ENCODE results near the gene VIM. TPM values are rescaled to one million over a fixed set of nuclear protein-coding genes. Genes with fewer than 3 reads are reported as not detected.

The VIM gene
- total RNA-seq (1,000 to 10,000 TPM in 4 of 5 donors, 100 to 1,000 TPM in 1; 704 to 1,632 (median 1,212) TPM), total RNA-seq (170 to 5,554 (median 1,739) reads per million in 29 experiments)
- 963 TPM for total RNA-seq (2013)

DNA sequence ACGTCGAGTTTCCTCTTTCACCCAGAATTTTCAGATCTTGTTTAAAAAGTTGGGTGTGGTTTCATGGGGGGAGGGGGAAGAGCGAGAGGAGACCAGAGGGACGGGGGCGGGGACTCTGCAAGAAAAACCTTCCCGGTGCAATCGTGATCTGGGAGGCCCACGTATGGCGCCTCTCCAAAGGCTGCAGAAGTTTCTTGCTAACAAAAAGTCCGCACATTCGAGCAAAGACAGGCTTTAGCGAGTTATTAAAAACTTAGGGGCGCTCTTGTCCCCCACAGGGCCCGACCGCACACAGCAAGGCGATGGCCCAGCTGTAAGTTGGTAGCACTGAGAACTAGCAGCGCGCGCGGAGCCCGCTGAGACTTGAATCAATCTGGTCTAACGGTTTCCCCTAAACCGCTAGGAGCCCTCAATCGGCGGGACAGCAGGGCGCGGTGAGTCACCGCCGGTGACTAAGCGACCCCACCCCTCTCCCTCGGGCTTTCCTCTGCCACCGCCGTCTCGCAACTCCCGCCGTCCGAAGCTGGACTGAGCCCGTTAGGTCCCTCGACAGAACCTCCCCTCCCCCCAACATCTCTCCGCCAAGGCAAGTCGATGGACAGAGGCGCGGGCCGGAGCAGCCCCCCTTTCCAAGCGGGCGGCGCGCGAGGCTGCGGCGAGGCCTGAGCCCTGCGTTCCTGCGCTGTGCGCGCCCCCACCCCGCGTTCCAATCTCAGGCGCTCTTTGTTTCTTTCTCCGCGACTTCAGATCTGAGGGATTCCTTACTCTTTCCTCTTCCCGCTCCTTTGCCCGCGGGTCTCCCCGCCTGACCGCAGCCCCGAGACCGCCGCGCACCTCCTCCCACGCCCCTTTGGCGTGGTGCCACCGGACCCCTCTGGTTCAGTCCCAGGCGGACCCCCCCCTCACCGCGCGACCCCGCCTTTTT, at the start of gene VIM:
TSS of gene VIM (plus strand) at position 151 of the 925 bp plus-strand sequence. CDS start 1,182 bp downstream, outside the sequence.
- WGBS (ENCODE audit: insufficient coverage) = 0% methylated on average over 71 of the region's 77 CpGs
- DNase-seq (peak; percentile 50 to 92 (median 70)), ATAC-seq (replicated peaks in 1 of 4) (peak; percentile 29 to 58 (median 56))
- H3K4me1 Mint-ChIP-seq = peaks cover 44 to 61% (median 54%) of the 10 kb centered on the region in 3 donors
- Histone ChIP-seq H3K36me3 (ENCODE audit: control insufficient read depth in 2 of 2, extremely low read depth in 1 of 2, insufficient read depth in 1 of 2, low read length in 1 of 2) (peaks cover 4 to 28% of the 10 kb centered on the region in 2 donors), H3K4me3 (ENCODE audit: control insufficient read depth in 1 of 2, extremely low read depth in 1 of 2, low read length in 1 of 2) (peak within 1 kb of the TSS; percentile 81 to 97), H3K4me1 (ENCODE audit: control insufficient read depth in 1 of 2, extremely low read depth in 1 of 2, insufficient read depth in 2 of 2, low read length in 2 of 2) (peaks cover 28 to 37% of the 10 kb centered on the region in 2 experiments), H3K9me3 (no peaks in the 10 kb centered on the region), H3K27me3 (replicated peaks in 1 of 2; ENCODE audit: control insufficient read depth in 2 of 2, extremely low read depth in 1 of 2, insufficient read depth in 2 of 2, low read length in 1 of 2) (no peaks in the 10 kb centered on the region), H3K27ac (ENCODE audit: low read length) (peak within 1 kb of the TSS; percentile 97)
- H3K27me3 Mint-ChIP-seq = no peaks in the 10 kb centered on the region
- H3K4me3 Mint-ChIP-seq = peak within 1 kb of the TSS; percentile 90 to 99 (median 95)
- ChIA-PET CTCF (interaction anchor here (0.7 to 2.3 kb wide), 7 partner anchors 12 to 226 kb away, joined by 3 to 15 read pairs (median 3); partner anchors contain the start of gene TRDMT1 (in 2 of the 2)), POLR2A (interaction anchor here (0.6 to 3.8 kb wide), 13 partner anchors 10 to 393 kb away, joined by 3 to 44 read pairs (median 4); partner anchors contain the start of gene TRDMT1 (in 1 of the 2))
- H3K36me3 Mint-ChIP-seq = peaks cover 28% of the 10 kb centered on the region
- no peaks in the 10 kb centered on the region for H3K9me3 Mint-ChIP-seq
- H3K27ac Mint-ChIP-seq = peak within 1 kb of the TSS; percentile 96 to 100

DNA sequence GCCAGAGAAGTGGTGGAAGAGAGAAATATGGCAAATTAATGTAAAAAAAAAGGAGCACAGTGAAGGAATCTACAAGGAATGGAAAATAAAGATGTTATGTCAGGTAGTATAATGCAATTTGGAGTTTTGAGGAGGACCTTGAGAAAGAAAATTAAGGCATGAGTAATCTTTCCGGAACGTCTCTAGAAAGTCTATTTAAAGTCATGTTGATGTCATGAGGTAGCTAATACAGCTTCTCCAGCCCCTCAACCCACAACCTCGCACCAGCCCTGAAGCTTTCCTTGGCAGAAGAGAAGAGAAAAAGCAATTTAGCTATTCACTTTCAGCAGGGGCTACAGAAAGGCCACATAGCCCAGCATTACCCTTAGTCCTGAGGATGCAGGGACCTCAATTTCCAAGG, 49.0 kb upstream of the VIM start:
- no peak for ATAC-seq (replicated peaks in 1 of 4)
- no peak overlapping the region for H3K4me3 ChIP-seq (ENCODE audit: control insufficient read depth in 1 of 2, extremely low read depth in 1 of 2, low read length in 1 of 2)
- no peak for DNase-seq
- 100% methylated on average over 1 of the region's 3 CpGs for whole genome bisulfite sequencing (ENCODE audit: insufficient coverage)
- POLR2A ChIA-PET = interaction anchor here in 1 of 2 donors (0.6 to 0.7 kb wide), 2 partner anchors 53 to 363 kb away, joined by 4 to 14 read pairs; no protein-coding TSS in a partner anchor
- peaks cover 8 to 18% (median 17%) of the 10 kb centered on the region in 3 donors for H3K4me1 Mint-ChIP-seq
- no peaks in the 10 kb centered on the region for H3K27me3 ChIP-seq (replicated peaks in 1 of 2; ENCODE audit: control insufficient read depth in 2 of 2, extremely low read depth in 1 of 2, insufficient read depth in 2 of 2, low read length in 1 of 2)
- no peaks in the 10 kb centered on the region for H3K27me3 Mint-ChIP-seq
- H3K36me3 Mint-ChIP-seq = peaks cover 4% of the 10 kb centered on the region
- no peaks in the 10 kb centered on the region for H3K36me3 ChIP-seq (ENCODE audit: control insufficient read depth in 2 of 2, extremely low read depth in 1 of 2, insufficient read depth in 1 of 2, low read length in 1 of 2)
- no peaks in the 10 kb centered on the region for H3K9me3 Mint-ChIP-seq
- H3K4me3 Mint-ChIP-seq = no peak overlapping the region
- CTCF ChIA-PET = interaction anchor here (0.7 to 0.9 kb wide), 5 partner anchors 8 to 345 kb away, joined by 3 to 10 read pairs (median 4); no protein-coding TSS in a partner anchor
- peaks cover 0 to 3% of the 10 kb centered on the region in 2 experiments for H3K4me1 ChIP-seq (ENCODE audit: control insufficient read depth in 1 of 2, extremely low read depth in 1 of 2, insufficient read depth in 2 of 2, low read length in 2 of 2)
- no peaks in the 10 kb centered on the region for H3K9me3 ChIP-seq
- H3K27ac Mint-ChIP-seq = no peak overlapping the region
- H3K27ac ChIP-seq (ENCODE audit: low read length) = no peak overlapping the region

- ChIA-PET CTCF (interaction anchor here (0.6 to 0.7 kb wide), 3 partner anchors 15 to 317 kb away, joined by 3 read pairs; no protein-coding TSS in a partner anchor), POLR2A (no interaction called here)
- Mint-ChIP-seq H3K36me3 (peaks cover 2% of the 10 kb centered on the region), H3K9me3 (no peaks in the 10 kb centered on the region), H3K4me1 (peaks cover 0 to 12% (median 9%) of the 10 kb centered on the region in 3 donors), H3K27ac (no peak overlapping the region), H3K27me3 (no peaks in the 10 kb centered on the region), H3K4me3 (no peak overlapping the region)
- WGBS (ENCODE audit: insufficient coverage) = 81% methylated on average over 3 of the region's 5 CpGs
- no peaks in the 10 kb centered on the region for H3K27me3 ChIP-seq (replicated peaks in 1 of 2; ENCODE audit: control insufficient read depth in 2 of 2, extremely low read depth in 1 of 2, insufficient read depth in 2 of 2, low read length in 1 of 2)
- H3K27ac ChIP-seq (ENCODE audit: low read length) = no peak overlapping the region
- ATAC-seq (replicated peaks in 1 of 4) (no peak), DNase-seq (no peak)
- H3K9me3 ChIP-seq = no peaks in the 10 kb centered on the region
- H3K4me3 ChIP-seq (ENCODE audit: control insufficient read depth in 1 of 2, extremely low read depth in 1 of 2, low read length in 1 of 2) = no peak overlapping the region
- peaks cover 0 to 1% of the 10 kb centered on the region in 2 experiments for H3K4me1 ChIP-seq (ENCODE audit: control insufficient read depth in 1 of 2, extremely low read depth in 1 of 2, insufficient read depth in 2 of 2, low read length in 2 of 2)
- H3K36me3 ChIP-seq (ENCODE audit: control insufficient read depth in 2 of 2, extremely low read depth in 1 of 2, insufficient read depth in 1 of 2, low read length in 1 of 2) = no peaks in the 10 kb centered on the region
These were observed 46.9 kb upstream of the VIM start for GRCh38 chr10:17181110-17181509.

DNA sequence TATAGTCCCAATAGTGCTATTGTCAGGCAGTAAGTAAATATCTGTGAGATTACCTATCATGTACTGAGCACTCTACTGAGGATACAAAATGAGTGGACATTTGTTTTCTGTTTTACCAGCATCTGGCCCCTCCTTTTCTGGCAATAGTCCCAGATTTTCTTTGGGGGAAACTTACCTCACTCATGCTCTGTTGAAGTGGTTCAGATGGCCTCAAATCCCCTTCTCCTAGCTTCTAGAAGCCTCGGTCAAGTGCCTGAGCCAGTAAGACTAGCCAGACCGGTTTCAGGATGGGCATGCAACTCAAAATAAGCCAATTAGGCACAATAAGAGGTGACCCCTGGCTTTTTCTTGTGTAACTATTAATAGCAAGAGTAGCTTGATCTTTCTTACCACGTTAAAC, 46.3 kb upstream of the VIM start:
- H3K27ac Mint-ChIP-seq = no peak overlapping the region
- DNase-seq = no peak
- H3K4me1 ChIP-seq (ENCODE audit: control insufficient read depth in 1 of 2, extremely low read depth in 1 of 2, insufficient read depth in 2 of 2, low read length in 2 of 2) = no peaks in the 10 kb centered on the region
- no peaks in the 10 kb centered on the region for H3K9me3 ChIP-seq
- no peaks in the 10 kb centered on the region for H3K27me3 ChIP-seq (replicated peaks in 1 of 2; ENCODE audit: control insufficient read depth in 2 of 2, extremely low read depth in 1 of 2, insufficient read depth in 2 of 2, low read length in 1 of 2)
- no peak for ATAC-seq (replicated peaks in 1 of 4)
- peaks cover 2% of the 10 kb centered on the region for H3K36me3 Mint-ChIP-seq
- H3K4me3 Mint-ChIP-seq = no peak overlapping the region
- ChIA-PET POLR2A (no interaction called here), CTCF (interaction anchor here in 1 of 2 donors (0.7 kb wide), 2 partner anchors 15 to 318 kb away, joined by 3 read pairs; no protein-coding TSS in a partner anchor)
- H3K4me3 ChIP-seq (ENCODE audit: control insufficient read depth in 1 of 2, extremely low read depth in 1 of 2, low read length in 1 of 2) = no peak overlapping the region
- no peaks in the 10 kb centered on the region for H3K27me3 Mint-ChIP-seq
- no peaks in the 10 kb centered on the region for H3K36me3 ChIP-seq (ENCODE audit: control insufficient read depth in 2 of 2, extremely low read depth in 1 of 2, insufficient read depth in 1 of 2, low read length in 1 of 2)
- no peaks in the 10 kb centered on the region for H3K9me3 Mint-ChIP-seq
- no CpG with 5 or more reads among the region's 3 CpGs for WGBS (ENCODE audit: insufficient coverage)
- H3K27ac ChIP-seq (ENCODE audit: low read length) = no peak overlapping the region
- H3K4me1 Mint-ChIP-seq = peaks cover 0 to 8% (median 7%) of the 10 kb centered on the region in 3 donors

GRCh38 chr10:17183110-17183509, 44.9 kb upstream of the VIM start:
- H3K9me3 ChIP-seq = no peaks in the 10 kb centered on the region
- no peak overlapping the region for H3K27ac ChIP-seq (ENCODE audit: low read length)
- ChIA-PET CTCF (interaction anchor here in 1 of 2 donors (1.1 kb wide), 1 partner anchor 17 kb away, joined by 4 read pairs; no protein-coding TSS in a partner anchor), POLR2A (no interaction called here)
- DNase-seq = peak in 1 of 35 experiments; percentile 24
- no peak overlapping the region for H3K4me3 ChIP-seq (ENCODE audit: control insufficient read depth in 1 of 2, extremely low read depth in 1 of 2, low read length in 1 of 2)
- no peaks in the 10 kb centered on the region for H3K27me3 ChIP-seq (replicated peaks in 1 of 2; ENCODE audit: control insufficient read depth in 2 of 2, extremely low read depth in 1 of 2, insufficient read depth in 2 of 2, low read length in 1 of 2)
- no peaks in the 10 kb centered on the region for H3K27me3 Mint-ChIP-seq
- no peak for ATAC-seq (replicated peaks in 1 of 4)
- no peaks in the 10 kb centered on the region for H3K36me3 ChIP-seq (ENCODE audit: control insufficient read depth in 2 of 2, extremely low read depth in 1 of 2, insufficient read depth in 1 of 2, low read length in 1 of 2)
- peaks cover under 1 to 9% (median 8%) of the 10 kb centered on the region in 3 donors for H3K4me1 Mint-ChIP-seq
- H3K36me3 Mint-ChIP-seq = peaks cover 2% of the 10 kb centered on the region
- H3K4me3 Mint-ChIP-seq = no peak overlapping the region
- no peaks in the 10 kb centered on the region for H3K4me1 ChIP-seq (ENCODE audit: control insufficient read depth in 1 of 2, extremely low read depth in 1 of 2, insufficient read depth in 2 of 2, low read length in 2 of 2)
- no CpG with 5 or more reads among the region's 2 CpGs for WGBS (ENCODE audit: insufficient coverage)
- H3K27ac Mint-ChIP-seq = no peak overlapping the region
- H3K9me3 Mint-ChIP-seq = no peaks in the 10 kb centered on the region

- ChIA-PET POLR2A (no interaction called here), CTCF (no interaction called here)
- Histone ChIP-seq H3K9me3 (no peaks in the 10 kb centered on the region), H3K4me3 (ENCODE audit: control insufficient read depth in 1 of 2, extremely low read depth in 1 of 2, low read length in 1 of 2) (no peak overlapping the region), H3K4me1 (ENCODE audit: control insufficient read depth in 1 of 2, extremely low read depth in 1 of 2, insufficient read depth in 2 of 2, low read length in 2 of 2) (no peaks in the 10 kb centered on the region), H3K36me3 (ENCODE audit: control insufficient read depth in 2 of 2, extremely low read depth in 1 of 2, insufficient read depth in 1 of 2, low read length in 1 of 2) (no peaks in the 10 kb centered on the region), H3K27me3 (replicated peaks in 1 of 2; ENCODE audit: control insufficient read depth in 2 of 2, extremely low read depth in 1 of 2, insufficient read depth in 2 of 2, low read length in 1 of 2) (no peaks in the 10 kb centered on the region), H3K27ac (ENCODE audit: low read length) (no peak overlapping the region)
- peaks cover 10 to 15% (median 11%) of the 10 kb centered on the region in 3 donors for H3K4me1 Mint-ChIP-seq
- peaks cover 5% of the 10 kb centered on the region for H3K36me3 Mint-ChIP-seq
- no peaks in the 10 kb centered on the region for H3K9me3 Mint-ChIP-seq
- no peak overlapping the region for H3K4me3 Mint-ChIP-seq
- DNase-seq (no peak), ATAC-seq (replicated peaks in 1 of 4) (no peak)
- WGBS (ENCODE audit: insufficient coverage) = no CpG with 5 or more reads among the region's 3 CpGs
- H3K27me3 Mint-ChIP-seq = no peaks in the 10 kb centered on the region
- no peak overlapping the region for H3K27ac Mint-ChIP-seq
These were observed 42.2 kb upstream of the VIM start for GRCh38 chr10:17185873-17186272.

All from T-cell (primary cell).